Prostate gland (tissue), 2 donors: Measurements from ENCODE around the gene PDGFD. TPM values are rescaled to one million over a fixed set of nuclear protein-coding genes. Genes with fewer than 3 reads are reported as not detected.

Experiments
- DNase-seq: peaks from one replicate; pipeline ENCODE4 v3.0.0-alpha.2; 2019; ENCODE audit warnings: low spot score
- H3K27ac ChIP-seq, 2 donors: fragments of 200-600 bp; sonication (generic); 2 replicates each; pipeline ENCODE4 v1.5.1; 2017 to 2019
- H3K27me3 ChIP-seq: fragments of 200-600 bp; sonication (generic); replicated peaks from 2 replicates; pipeline ENCODE4 v1.5.1; 2019; ENCODE audit not compliant: insufficient read depth
- H3K36me3 ChIP-seq, 2 donors: fragments of 200-600 bp; sonication (generic); 1 replicate in 1 of 2; 2 replicates in 1 of 2; pipeline versions ENCODE4 v1.5.1 to v1.8.1; 2017 to 2019
- H3K4me1 ChIP-seq: fragments of 200-600 bp; sonication (generic); replicated peaks from 2 replicates; pipeline ENCODE4 v1.5.1; 2019
- H3K4me3 ChIP-seq, 2 donors: fragments of 200-600 bp; sonication (generic); 2 replicates each; pipeline ENCODE4 v1.5.1; 2017 to 2019
- H3K9me3 ChIP-seq: fragments of 200-600 bp; sonication (generic); 2 replicates; pipeline ENCODE4 v1.5.1; 2017
- POLR2A ChIP-seq: fragments of 450-650 bp; IDR thresholded peaks from one replicate; pipeline ENCODE4 v1.6.1; 2016; ENCODE audit warnings: antibody characterized with exemption, mild to moderate bottlenecking
- POLR2AphosphoS5 ChIP-seq: sonication (generic); formaldehyde crosslinking; IDR thresholded peaks from one replicate; pipeline ENCODE4 v1.6.1; 2017; ENCODE audit warnings: antibody characterized with exemption
- WGBS: methylation state at CpG from one replicate; pipeline ENCODE4 v1.1.5; 2018; 5-methylcytosine and 5-hydroxymethylcytosine counted together
- intact Hi-C: fragments of 100-400 bp; cut with DNase I; formaldehyde crosslinking; loops from one replicate; pipeline ENCODE4 v1.14.2; 2022
- total RNA-seq, 2 donors: library from RNA; depleted of rRNA; stranded (reverse); fragments of >200 nt; gene quantifications; one replicate each; pipeline ENCODE4 v1.1.0, GENCODE V29; 2016
- TF ChIP-seq, protein P1 (sequence below), 4 experiments: fragments of 200-600 bp in 2 of 4; fragments of 450-650 bp in 2 of 4; sonication (generic) in 2 of 4; IDR thresholded peaks; 1 replicate in 3 of 4; 2 replicates in 1 of 4; pipeline ENCODE4 v1.5.1; 2016 to 2019; ENCODE audit warnings: antibody characterized with exemption in 4 of 4, mild to moderate bottlenecking in 2 of 4, moderate library complexity in 2 of 4

The PDGFD gene
- total RNA-seq, 2 donors from 2014 or later = 12.6 to 19.4 TPM

DNA sequence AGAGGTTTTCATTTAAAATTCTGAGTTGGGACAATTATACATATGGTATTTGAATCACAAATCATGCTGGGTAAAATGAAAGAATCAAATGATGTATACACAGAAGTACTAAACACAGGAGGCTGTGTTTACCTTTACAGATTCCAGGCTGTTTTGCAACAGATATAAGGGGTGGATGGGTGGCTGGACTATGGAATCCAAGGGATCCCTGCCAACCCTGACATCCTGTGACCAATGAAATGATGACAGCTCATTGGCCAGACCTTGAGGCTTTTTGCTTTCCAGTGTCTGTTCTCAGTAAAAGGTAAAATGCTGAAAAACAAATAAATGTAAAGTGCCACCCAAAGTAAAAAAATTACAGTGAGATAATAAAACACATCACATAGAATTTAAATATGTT is 130.8 kb downstream of the PDGFD start:
- no peaks in the 10 kb centered on the region for H3K36me3 ChIP-seq
- no peak for DNase-seq
- H3K4me3 ChIP-seq = no peak overlapping the region
- no peak overlapping the region for H3K27ac ChIP-seq
- no peaks in the 10 kb centered on the region for H3K27me3 ChIP-seq
- TF ChIP-seq POLR2AphosphoS5 (no peak), POLR2A (no peak)
- TF ChIP-seq, protein P1, sequence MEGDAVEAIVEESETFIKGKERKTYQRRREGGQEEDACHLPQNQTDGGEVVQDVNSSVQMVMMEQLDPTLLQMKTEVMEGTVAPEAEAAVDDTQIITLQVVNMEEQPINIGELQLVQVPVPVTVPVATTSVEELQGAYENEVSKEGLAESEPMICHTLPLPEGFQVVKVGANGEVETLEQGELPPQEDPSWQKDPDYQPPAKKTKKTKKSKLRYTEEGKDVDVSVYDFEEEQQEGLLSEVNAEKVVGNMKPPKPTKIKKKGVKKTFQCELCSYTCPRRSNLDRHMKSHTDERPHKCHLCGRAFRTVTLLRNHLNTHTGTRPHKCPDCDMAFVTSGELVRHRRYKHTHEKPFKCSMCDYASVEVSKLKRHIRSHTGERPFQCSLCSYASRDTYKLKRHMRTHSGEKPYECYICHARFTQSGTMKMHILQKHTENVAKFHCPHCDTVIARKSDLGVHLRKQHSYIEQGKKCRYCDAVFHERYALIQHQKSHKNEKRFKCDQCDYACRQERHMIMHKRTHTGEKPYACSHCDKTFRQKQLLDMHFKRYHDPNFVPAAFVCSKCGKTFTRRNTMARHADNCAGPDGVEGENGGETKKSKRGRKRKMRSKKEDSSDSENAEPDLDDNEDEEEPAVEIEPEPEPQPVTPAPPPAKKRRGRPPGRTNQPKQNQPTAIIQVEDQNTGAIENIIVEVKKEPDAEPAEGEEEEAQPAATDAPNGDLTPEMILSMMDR (IDR thresholded peaks at IDR 0.05) = no peak
- intact Hi-C loops = no loop called here
- H3K9me3 ChIP-seq = no peaks in the 10 kb centered on the region
- no peaks in the 10 kb centered on the region for H3K4me1 ChIP-seq

DNA sequence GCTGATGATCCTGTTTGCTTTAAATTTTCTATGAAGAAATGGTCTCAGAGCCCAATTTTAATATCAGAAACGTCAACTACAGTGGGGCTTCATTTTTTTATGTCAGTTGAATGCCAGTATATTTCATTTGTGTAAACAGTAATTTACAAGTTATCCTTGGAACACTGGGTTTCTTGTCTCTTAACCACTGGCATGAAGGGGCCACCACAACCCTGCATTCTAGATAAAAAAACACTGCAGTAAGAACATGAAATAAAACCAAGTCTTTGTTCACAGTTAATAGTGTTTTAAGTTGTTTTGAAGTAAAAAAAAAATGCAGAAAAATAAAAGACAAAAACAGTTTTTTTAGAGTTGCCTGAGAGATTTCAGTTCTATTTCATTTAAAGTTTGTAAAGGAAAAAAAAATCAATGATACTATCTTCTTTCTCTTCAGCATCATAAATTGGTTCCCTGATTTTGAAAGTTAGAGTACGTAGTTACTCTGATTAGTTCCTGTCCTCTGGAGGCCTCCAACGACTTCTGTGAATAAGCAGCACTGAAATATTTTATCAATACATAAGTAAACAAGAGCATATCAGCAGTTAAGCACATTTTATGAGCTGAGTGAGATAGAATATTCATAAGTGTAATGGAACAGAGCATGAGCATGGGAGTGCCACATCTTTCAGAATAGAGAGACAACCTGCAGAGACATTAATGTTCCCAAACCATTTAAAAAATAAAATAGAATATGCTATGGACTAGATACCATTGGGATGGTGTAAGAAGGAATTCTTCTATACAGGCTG is 135.3 kb downstream of the PDGFD start:
- Histone ChIP-seq H3K4me1 (no peaks in the 10 kb centered on the region), H3K4me3 (no peak overlapping the region), H3K27me3 (no peaks in the 10 kb centered on the region), H3K27ac (no peak overlapping the region), H3K9me3 (no peaks in the 10 kb centered on the region), H3K36me3 (no peaks in the 10 kb centered on the region)
- intact Hi-C loops = no loop called here
- WGBS = 38% methylated on average over 3 of the region's 3 CpGs
- no peak for TF ChIP-seq POLR2AphosphoS5
- no peak for TF ChIP-seq POLR2A
- TF ChIP-seq, protein P1 (IDR thresholded peaks at IDR 0.05) = no peak
- DNase-seq = no peak

DNA sequence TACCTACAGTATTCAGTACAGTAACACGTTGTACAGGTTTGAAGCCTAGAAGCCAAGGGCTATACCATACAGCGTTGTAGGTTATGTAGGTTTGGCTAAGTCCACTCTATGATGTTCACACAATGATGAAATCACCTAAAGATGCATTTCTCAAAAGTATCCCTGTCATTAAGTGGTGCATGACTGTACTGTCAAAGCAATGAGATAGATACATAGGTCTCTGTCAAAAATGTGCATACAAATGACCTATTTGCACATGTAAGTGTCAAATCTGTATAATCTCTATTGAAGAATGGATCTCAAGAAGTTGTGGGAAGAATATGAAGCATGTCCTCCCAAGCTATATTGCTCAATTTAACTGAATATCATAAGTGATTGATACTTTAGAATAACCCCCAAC is 139.4 kb downstream of the PDGFD start:
- WGBS = 97% methylated on average over 2 of the region's 2 CpGs
- H3K4me1 ChIP-seq = no peaks in the 10 kb centered on the region

DNA sequence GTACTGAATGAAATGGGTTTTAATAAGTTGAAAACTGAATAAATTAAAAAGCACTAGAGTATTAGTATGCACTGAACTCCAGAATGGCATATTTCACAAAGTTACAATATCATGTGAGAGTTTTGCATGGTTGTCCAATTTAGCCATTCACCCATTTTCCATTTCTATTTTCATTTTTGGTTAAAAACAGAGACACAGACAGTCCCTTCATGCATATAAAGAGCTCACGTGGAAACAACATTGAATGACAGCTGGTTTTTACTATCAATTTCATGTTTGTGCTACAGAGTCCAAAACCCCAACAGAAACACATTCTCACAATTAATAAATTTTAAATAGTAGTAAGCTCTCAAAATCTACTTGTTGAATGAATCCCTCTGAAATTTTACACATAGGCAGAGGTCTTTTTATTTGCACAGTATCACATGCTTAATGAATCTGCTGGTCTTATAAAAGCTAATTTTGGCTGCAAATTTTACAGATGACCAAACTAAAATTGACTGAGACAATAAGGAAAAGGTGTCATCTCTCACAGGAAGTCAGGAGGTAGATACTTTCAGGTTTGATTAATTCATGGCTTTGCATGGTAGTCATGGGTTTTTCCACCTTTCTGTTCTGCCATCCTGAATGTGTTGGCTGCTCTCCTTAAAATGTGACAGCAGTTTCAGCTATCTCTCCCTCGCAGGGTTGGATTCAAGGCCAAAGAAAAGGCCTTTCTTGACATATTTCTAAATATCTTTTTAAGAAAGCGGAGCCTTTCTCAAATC is 148.1 kb downstream of the PDGFD start:
- no peaks in the 10 kb centered on the region for H3K9me3 ChIP-seq
- H3K4me3 ChIP-seq = no peak overlapping the region
- H3K27ac ChIP-seq = no peak overlapping the region
- WGBS = 81% methylated on average over 3 of the region's 3 CpGs
- intact Hi-C loops = no loop called here
- H3K36me3 ChIP-seq = no peaks in the 10 kb centered on the region
- no peaks in the 10 kb centered on the region for H3K27me3 ChIP-seq
- DNase-seq = no peak
- TF ChIP-seq POLR2AphosphoS5 (no peak), POLR2A (no peak)
- TF ChIP-seq, protein P1 (IDR thresholded peaks at IDR 0.05) = no peak
- H3K4me1 ChIP-seq = no peaks in the 10 kb centered on the region

More for the DNA sequence above, 139.4 kb downstream of the PDGFD start:
- DNase-seq = no peak
- TF ChIP-seq POLR2A (no peak), POLR2AphosphoS5 (no peak)
- TF ChIP-seq, protein P1 (IDR thresholded peaks at IDR 0.05) = no peak
- intact Hi-C loops = no loop called here
- no peaks in the 10 kb centered on the region for H3K27me3 ChIP-seq
- no peaks in the 10 kb centered on the region for H3K36me3 ChIP-seq
- H3K27ac ChIP-seq = no peak overlapping the region
- no peak overlapping the region for H3K4me3 ChIP-seq
- H3K9me3 ChIP-seq = no peaks in the 10 kb centered on the region
